ENCODE measurements around the gene FHOD1. TPM values are rescaled to one million over a fixed set of nuclear protein-coding genes. Genes with fewer than 3 reads are reported as not detected.

The FHOD1 gene
- total and polyA plus RNA-seq, 2 of the 13 experiments (the other 11 are each of a cell fraction or from before 2014, with no cell fraction given), result 20.0 to 20.8 TPM

DNA sequence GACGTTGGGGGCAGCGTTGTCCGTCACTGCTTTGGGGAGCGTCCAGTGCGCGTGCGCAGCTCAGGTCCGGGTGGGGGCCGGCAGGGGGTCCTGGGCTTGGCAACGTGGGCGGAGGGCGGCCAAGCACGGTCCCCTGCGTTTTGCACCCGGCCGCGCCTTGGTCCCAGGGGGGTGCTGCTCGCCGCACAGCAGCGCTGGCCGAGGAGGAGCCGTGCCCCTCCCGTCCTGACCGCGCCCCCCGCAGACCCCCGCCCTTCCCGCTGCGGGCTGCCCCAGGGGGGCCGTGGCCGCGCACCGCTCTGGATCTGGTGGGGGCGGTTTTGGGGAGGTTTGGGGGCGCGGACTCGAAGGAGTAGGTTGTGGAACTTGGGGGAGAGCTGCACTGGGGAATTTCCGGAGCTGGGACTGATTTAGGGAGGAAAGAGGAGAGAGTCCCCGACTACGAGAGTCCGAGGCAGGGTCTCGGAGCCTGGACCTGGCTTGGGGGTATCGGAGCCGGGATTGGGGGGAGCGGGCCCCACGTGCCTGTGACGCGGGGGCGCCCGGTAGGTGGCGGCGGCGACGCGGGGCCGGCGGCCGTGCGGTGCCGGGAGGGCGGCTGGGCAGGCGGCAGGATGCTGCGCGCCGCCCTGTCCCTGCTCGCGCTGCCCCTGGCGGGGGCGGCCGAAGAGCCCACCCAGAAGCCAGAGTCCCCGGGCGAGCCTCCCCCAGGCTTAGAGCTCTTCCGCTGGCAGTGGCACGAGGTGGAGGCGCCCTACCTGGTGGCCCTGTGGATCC, 1.3 kb upstream of the FHOD1 start, which contains the start of gene SLC9A5 (continued):
- TF ChIP-seq, protein P1, sequence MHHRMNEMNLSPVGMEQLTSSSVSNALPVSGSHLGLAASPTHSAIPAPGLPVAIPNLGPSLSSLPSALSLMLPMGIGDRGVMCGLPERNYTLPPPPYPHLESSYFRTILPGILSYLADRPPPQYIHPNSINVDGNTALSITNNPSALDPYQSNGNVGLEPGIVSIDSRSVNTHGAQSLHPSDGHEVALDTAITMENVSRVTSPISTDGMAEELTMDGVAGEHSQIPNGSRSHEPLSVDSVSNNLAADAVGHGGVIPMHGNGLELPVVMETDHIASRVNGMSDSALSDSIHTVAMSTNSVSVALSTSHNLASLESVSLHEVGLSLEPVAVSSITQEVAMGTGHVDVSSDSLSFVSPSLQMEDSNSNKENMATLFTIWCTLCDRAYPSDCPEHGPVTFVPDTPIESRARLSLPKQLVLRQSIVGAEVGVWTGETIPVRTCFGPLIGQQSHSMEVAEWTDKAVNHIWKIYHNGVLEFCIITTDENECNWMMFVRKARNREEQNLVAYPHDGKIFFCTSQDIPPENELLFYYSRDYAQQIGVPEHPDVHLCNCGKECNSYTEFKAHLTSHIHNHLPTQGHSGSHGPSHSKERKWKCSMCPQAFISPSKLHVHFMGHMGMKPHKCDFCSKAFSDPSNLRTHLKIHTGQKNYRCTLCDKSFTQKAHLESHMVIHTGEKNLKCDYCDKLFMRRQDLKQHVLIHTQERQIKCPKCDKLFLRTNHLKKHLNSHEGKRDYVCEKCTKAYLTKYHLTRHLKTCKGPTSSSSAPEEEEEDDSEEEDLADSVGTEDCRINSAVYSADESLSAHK (CRISPR knock-in tag; IDR thresholded peaks at IDR 0.05; ENCODE audit: borderline replicate concordance), result no peak
- TF ChIP-seq ZNF430 (CRISPR knock-in tag; IDR thresholded peaks at IDR 0.05), result 0 out of 2 replicates have a peak, but pooled peaks have one; percentile 20
- TF ChIP-seq ZFP82 (CRISPR knock-in tag; IDR thresholded peaks at IDR 0.05; ENCODE audit: borderline replicate concordance), result peak; percentile 25; the same call in 1 of the 2 replicates
- TF ChIP-seq, protein P2, sequence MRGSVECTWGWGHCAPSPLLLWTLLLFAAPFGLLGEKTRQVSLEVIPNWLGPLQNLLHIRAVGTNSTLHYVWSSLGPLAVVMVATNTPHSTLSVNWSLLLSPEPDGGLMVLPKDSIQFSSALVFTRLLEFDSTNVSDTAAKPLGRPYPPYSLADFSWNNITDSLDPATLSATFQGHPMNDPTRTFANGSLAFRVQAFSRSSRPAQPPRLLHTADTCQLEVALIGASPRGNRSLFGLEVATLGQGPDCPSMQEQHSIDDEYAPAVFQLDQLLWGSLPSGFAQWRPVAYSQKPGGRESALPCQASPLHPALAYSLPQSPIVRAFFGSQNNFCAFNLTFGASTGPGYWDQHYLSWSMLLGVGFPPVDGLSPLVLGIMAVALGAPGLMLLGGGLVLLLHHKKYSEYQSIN (CRISPR knock-in tag; IDR thresholded peaks at IDR 0.05; ENCODE audit: borderline replicate concordance), result no peak
- TF ChIP-seq RAD21 (CRISPR knock-in tag; IDR thresholded peaks at IDR 0.05), result peak; percentile 57; the same call in 1 of the 2 replicates
- TF ChIP-seq TRIM24 (CRISPR knock-in tag; IDR thresholded peaks at IDR 0.05), result 0 out of 2 replicates have a peak, but pooled peaks have one; percentile 15
- no peak for TF ChIP-seq NFRKB (IDR thresholded peaks at IDR 0.05)
- TF ChIP-seq, protein P3, sequence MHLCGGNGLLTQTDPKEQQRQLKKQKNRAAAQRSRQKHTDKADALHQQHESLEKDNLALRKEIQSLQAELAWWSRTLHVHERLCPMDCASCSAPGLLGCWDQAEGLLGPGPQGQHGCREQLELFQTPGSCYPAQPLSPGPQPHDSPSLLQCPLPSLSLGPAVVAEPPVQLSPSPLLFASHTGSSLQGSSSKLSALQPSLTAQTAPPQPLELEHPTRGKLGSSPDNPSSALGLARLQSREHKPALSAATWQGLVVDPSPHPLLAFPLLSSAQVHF (CRISPR knock-in tag; IDR thresholded peaks at IDR 0.05), result no peak
- TF ChIP-seq, protein P4, sequence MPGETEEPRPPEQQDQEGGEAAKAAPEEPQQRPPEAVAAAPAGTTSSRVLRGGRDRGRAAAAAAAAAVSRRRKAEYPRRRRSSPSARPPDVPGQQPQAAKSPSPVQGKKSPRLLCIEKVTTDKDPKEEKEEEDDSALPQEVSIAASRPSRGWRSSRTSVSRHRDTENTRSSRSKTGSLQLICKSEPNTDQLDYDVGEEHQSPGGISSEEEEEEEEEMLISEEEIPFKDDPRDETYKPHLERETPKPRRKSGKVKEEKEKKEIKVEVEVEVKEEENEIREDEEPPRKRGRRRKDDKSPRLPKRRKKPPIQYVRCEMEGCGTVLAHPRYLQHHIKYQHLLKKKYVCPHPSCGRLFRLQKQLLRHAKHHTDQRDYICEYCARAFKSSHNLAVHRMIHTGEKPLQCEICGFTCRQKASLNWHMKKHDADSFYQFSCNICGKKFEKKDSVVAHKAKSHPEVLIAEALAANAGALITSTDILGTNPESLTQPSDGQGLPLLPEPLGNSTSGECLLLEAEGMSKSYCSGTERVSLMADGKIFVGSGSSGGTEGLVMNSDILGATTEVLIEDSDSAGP (CRISPR knock-in tag; IDR thresholded peaks at IDR 0.05; ENCODE audit: borderline replicate concordance), result peak; percentile 47; the same call in 1 of the 2 replicates
- TF ChIP-seq, protein P5, sequence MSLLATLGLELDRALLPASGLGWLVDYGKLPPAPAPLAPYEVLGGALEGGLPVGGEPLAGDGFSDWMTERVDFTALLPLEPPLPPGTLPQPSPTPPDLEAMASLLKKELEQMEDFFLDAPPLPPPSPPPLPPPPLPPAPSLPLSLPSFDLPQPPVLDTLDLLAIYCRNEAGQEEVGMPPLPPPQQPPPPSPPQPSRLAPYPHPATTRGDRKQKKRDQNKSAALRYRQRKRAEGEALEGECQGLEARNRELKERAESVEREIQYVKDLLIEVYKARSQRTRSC (CRISPR knock-in tag; IDR thresholded peaks at IDR 0.05; ENCODE audit: low read depth), result 0 out of 2 replicates have a peak, but pooled peaks have one; percentile 29
- 0 out of 2 replicates have a peak, but pooled peaks have one; percentile 3 for TF ChIP-seq BHLHE40 (IDR thresholded peaks at IDR 0.05; ENCODE audit: low read length)
- TF ChIP-seq NR1H2 (CRISPR knock-in tag; IDR thresholded peaks at IDR 0.05; ENCODE audit: borderline replicate concordance, low read depth), result no peak
- TF ChIP-seq PHF21A (CRISPR knock-in tag; IDR thresholded peaks at IDR 0.05), result no peak
- TF ChIP-seq, protein P6, sequence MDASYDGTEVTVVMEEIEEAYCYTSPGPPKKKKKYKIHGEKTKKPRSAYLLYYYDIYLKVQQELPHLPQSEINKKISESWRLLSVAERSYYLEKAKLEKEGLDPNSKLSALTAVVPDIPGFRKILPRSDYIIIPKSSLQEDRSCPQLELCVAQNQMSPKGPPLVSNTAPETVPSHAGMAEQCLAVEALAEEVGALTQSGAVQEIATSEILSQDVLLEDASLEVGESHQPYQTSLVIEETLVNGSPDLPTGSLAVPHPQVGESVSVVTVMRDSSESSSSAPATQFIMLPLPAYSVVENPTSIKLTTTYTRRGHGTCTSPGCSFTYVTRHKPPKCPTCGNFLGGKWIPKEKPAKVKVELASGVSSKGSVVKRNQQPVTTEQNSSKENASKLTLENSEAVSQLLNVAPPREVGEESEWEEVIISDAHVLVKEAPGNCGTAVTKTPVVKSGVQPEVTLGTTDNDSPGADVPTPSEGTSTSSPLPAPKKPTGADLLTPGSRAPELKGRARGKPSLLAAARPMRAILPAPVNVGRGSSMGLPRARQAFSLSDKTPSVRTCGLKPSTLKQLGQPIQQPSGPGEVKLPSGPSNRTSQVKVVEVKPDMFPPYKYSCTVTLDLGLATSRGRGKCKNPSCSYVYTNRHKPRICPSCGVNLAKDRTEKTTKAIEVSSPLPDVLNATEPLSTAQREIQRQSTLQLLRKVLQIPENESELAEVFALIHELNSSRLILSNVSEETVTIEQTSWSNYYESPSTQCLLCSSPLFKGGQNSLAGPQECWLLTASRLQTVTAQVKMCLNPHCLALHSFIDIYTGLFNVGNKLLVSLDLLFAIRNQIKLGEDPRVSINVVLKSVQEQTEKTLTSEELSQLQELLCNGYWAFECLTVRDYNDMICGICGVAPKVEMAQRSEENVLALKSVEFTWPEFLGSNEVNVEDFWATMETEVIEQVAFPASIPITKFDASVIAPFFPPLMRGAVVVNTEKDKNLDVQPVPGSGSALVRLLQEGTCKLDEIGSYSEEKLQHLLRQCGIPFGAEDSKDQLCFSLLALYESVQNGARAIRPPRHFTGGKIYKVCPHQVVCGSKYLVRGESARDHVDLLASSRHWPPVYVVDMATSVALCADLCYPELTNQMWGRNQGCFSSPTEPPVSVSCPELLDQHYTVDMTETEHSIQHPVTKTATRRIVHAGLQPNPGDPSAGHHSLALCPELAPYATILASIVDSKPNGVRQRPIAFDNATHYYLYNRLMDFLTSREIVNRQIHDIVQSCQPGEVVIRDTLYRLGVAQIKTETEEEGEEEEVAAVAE (CRISPR knock-in tag; IDR thresholded peaks at IDR 0.05; ENCODE audit: borderline replicate concordance), result no peak
